Stimulated activated CD4-positive, alpha-beta T cell treated with anti-CD3 and anti-CD28 coated beads, Interleukin-15, amount 100 ng/mL, for 24 hours (primary cell): ENCODE measurements around the gene SPCS1.

Experiments
- DNase-seq: peaks from one replicate; pipeline ENCODE4 v3.0.0-alpha.2; 2020

Gene SPCS1

DNA sequence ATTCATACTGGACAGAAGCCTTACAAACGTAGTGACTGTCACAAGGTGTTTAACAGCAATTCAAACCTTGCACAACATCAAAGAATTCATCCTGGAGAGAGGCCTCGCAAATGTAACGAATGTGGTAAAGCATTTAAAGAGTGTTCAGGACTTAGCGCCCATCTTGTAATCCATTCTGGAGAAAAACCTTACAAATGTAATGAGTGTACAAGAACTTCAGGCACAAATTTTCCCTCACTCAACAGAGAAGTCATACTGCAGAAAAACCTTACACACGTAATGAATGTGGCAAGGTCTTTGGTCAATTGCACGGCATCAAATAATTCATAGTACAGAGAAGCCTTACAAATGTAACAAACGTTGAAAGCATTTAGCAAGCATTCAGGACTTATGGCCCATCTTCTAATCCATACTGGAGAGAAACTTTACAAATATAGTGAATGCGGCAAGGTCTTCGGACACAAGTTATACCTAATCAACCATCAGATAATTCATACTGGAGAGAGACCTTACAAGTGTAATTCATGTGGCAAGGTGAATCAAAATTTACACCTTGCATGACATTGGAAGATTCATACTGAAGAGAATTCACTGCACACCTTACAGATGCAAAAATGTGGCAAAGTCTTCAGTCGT lies 27.5 kb downstream of the SPCS1 start:
- DNase-seq = no peak

DNA sequence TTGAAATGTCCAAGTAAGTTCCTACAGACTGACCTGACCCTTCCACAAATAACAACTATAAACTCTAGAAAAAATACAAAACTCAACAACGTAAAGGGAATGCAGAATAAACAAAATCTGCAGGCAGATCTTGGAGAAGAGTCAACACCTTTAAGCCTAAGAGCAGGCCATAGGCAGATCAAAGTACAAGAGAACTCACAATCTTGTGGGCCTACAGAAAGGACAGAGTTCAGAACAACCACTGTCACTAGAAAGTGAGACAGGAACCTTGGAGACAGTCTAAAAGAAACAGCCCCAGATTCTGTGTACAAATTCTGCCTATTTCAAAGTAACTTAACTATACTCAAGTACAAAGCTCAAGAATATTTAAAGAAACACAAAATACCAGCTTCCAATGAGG lies 33.8 kb downstream of the SPCS1 start:
- no peak for DNase-seq

DNA sequence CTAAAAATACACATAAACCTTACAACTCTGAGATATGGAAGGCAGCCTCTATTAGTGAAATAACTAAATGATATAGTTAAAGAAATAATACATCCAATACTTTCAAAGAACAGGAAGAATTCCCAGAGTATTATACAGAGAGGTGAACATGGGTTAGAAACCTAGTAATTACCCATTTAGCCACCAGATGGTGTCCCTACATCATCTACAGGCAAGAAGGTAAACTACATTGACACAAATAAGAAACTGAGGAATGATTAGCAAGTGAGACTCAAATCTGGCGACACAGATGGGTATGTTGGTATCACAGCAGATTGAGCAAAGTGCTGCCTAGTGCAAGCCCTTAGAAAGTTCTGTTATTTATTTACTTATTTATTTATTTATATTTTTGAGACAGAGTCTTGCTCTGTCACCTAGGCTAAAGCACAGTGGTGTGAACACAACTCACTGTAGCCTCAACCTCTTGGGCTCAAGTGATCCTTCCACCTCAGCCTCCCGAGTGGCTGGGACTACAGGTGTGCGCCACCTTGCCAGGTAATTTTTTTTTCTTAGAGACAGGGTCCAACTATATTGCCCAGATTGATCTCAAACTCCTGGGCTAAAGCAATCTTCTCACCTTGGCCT lies 36.6 kb downstream of the SPCS1 start:
- DNase-seq = no peak

DNA sequence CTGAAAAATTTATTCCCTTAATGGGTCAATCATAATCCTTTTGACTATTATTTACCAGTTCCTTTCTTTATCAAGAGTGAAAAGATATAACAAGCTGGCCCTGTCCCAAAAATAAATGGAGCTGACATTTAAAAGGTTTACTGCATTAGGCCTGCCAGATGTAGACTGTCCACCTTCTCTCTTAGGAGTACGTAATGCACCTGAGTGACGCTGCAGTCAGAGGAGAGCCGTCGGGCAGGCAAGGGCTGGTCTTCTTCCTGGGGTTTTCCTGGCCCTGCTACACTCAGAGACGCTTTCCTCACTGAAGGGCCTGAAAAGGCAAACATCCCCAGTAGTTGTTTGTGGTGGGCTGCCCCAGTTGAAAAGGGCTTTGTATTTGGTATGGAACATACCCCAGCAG lies 37.2 kb downstream of the SPCS1 start:
- no peak for DNase-seq

DNA sequence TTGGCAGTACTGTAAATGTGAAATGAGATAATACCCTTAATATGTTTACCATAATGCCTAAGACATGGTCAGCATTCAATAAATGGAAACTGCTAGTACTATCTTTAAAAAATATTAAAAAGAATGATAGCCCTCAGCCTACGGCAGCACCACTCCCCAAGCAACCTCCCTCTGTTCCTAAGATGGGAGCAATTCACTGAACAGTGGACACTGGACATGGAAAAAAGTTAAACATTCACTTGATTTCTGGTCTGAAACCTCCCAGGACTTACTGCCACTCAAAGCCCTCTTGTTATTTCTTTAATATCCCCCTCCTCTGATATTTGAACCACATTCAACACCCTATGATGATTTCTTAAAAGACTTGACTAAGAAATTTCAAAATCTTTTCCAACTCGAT lies 37.8 kb downstream of the SPCS1 start:
- DNase-seq = no peak

DNA sequence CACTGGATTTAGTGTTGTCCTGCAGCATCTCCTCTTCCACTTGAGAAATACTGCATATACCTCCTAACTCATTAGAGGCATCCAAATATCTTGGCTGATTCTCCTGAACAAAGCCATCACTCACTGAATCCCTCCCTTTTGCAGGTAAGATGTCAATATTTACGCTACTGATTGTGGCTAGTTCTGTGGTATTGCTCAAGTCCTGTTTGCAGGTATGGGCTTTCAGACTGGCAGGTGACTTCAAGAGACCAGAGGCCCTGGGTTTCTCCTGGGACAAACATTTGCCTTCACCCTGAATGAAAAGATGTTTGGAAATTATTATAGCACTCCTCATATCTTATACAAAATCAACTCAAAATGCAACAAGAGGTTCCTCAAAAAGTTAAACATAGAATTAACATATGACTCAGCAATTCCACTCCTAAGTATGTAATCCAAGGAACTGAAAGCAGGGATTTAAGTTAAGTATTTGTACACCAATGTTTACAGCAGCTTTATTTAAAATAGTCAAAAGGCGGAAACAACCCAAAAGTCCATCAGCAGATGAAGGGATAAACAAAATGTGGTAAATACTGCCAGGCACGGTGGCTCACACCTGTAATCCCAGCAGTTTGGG lies 46.2 kb downstream of the SPCS1 start:
- no peak for DNase-seq

DNA sequence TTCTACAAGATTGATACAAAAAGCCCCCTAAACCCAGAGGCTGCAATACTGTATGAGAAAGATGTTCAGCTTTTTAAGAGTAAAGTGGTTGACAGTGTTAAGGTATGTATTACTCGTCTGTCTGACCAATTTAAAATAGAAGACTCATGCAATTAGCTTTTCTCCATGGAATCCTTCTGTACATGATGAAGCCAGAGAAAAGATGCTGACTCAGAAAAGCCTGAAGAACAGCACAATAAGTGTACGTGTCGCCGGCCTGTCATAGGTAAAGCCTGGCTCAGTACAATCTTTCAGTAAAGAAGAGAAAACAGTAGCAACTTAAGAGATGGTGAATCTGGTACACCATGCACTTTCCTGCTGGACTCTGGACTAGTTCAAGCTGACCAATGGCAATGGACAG lies 48.5 kb downstream of the SPCS1 start:
- no peak for DNase-seq

DNA sequence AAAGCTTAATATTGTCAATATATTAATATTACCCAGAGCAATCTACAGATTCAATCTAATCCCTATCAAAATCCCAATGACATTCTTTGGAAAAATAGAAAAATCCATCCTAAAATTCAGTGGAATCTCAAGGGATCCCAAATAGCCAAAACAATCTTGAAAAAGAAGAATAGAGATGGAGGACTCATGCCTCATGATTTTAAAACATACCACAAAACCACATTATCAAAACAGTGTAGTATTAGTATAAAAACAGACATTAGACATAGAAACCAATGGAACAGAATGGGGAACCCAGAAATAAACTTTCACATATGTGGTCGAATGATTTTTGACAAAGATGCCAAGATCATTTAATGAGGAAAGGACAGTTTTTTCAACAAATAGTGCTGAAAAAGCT lies 50.2 kb downstream of the SPCS1 start:
- DNase-seq = no peak
